WTC11 (cell line): ENCODE data around the gene ARHGAP15.

Experiments
- ATF2 ChIP-seq: sonication (generic); formaldehyde crosslinking; IDR thresholded peaks from 2 replicates; pipeline ENCODE4 v1.8.1; 2022; ENCODE audit warnings: low read depth, missing genetic modification reagents, borderline replicate concordance
- ATF3 ChIP-seq: sonication (generic); formaldehyde crosslinking; conservative IDR thresholded peaks from 2 replicates; pipeline ENCODE4 v1.8.1; 2022; ENCODE audit warnings: mild to moderate bottlenecking, missing genetic modification reagents
- CTCF ChIP-seq: fragments of 200-600 bp; IDR thresholded peaks from 2 replicates; pipeline ENCODE4 v1.8.0; 2022; ENCODE audit warnings: antibody characterized with exemption
- ERG ChIP-seq: fragments of 250-450 bp; sonication (Bioruptor Pico); IDR thresholded peaks from 2 replicates; pipeline ENCODE4 v1.8.0; 2021; ENCODE audit warnings: mild to moderate bottlenecking
- NFYB ChIP-seq: sonication (generic); formaldehyde crosslinking; conservative IDR thresholded peaks from 2 replicates; pipeline ENCODE4 v1.8.0; 2022; ENCODE audit warnings: low read depth, missing genetic modification reagents
- TEAD4 ChIP-seq: sonication (generic); formaldehyde crosslinking; IDR thresholded peaks from 2 replicates; pipeline ENCODE4 v1.8.0; 2022; ENCODE audit warnings: mild to moderate bottlenecking, missing genetic modification reagents
- ZNF219 ChIP-seq: sonication (generic); formaldehyde crosslinking; IDR thresholded peaks from 2 replicates; pipeline ENCODE4 v1.8.0; 2023; ENCODE audit warnings: missing genetic modification reagents, mild to moderate bottlenecking, borderline replicate concordance
- ZNF317 ChIP-seq: sonication (generic); formaldehyde crosslinking; IDR thresholded peaks from 2 replicates; pipeline ENCODE4 v1.8.1; 2023; ENCODE audit warnings: low read depth, mild to moderate bottlenecking, moderate library complexity, missing genetic modification reagents, borderline replicate concordance
- ZNF423 ChIP-seq: fragments of 250-450 bp; sonication (Bioruptor Pico); IDR thresholded peaks from 2 replicates; pipeline ENCODE4 v2.1.2; 2022; ENCODE audit warnings: mild to moderate bottlenecking, moderate library complexity

GRCh38 chr2:143169105-143169504 is 39.9 kb downstream of the ARHGAP15 start:
- TF ChIP-seq ZNF317 (CRISPR knock-in tag) (no peak), ATF2 (CRISPR knock-in tag) (no peak), CTCF (no peak), NFYB (no peak), ATF3 (CRISPR knock-in tag) (no peak), ZNF219 (no peak), ERG (CRISPR knock-in tag) (no peak), TEAD4 (CRISPR knock-in tag) (no peak), ZNF423 (CRISPR knock-in tag) (no peak)
